HepG2 (cell line): ENCODE results near the gene SCYL1. TPM values are rescaled to one million over a fixed set of nuclear protein-coding genes. Genes with fewer than 3 reads are reported as not detected.

Experiments used
- ATAC-seq: fragments of 200-7000 bp; cut with Tn5 transposase; 3 replicates; pipeline ENCODE4 v1.9.1; 2020; ENCODE audit warnings: mild to moderate bottlenecking, moderate library complexity
- BruUV-seq: library from RNA; stranded (reverse); fragments of 400-500 nt; replicated peaks from 2 replicates; lab custom pipeline; 2021; lab: Mats Ljungman, UMichigan
- CTCF ChIA-PET: fragments of 300-600 bp; formaldehyde crosslinking; extraction: SDS; loops from one replicate; lab custom pipeline; 2021; ENCODE audit warnings: low total read pairs, inconsistent platforms, low intra/inter-chr PET ratio; lab: Yijun Ruan, JAX
- POLR2A ChIA-PET: fragments of 350-600 bp; sonication (Branson Sonifier 250); formaldehyde crosslinking; loops from one replicate; lab custom pipeline; 2020; ENCODE audit warnings: antibody characterized with exemption, inconsistent platforms; lab: Yijun Ruan, JAX
- DNase-seq: peaks from one replicate; pipeline ENCODE4 v3.0.0-alpha.2; 2015; ENCODE audit warnings: low spot score
- FAIRE-seq: peaks from 3 replicates; lab custom pipeline; 2011; peaks lifted over from hg19 to GRCh38; lab: Jason Lieb, UNC
- H2AFZ ChIP-seq: one replicate; pipeline ENCODE4 v1.6.1; 2011; ENCODE audit warnings: low read length, inconsistent platforms
- H3K27ac ChIP-seq: fragments of 300-600 bp; 3 replicates; pipeline ENCODE4 v1.8.0; 2011; ENCODE audit warnings: mixed run types, mild to moderate bottlenecking, mixed read lengths, low read length, inconsistent platforms; ENCODE audit not compliant: insufficient read depth; ENCODE audit errors: extremely low read length
- H3K27me3 ChIP-seq, 2 experiments: fragments of 200-600 bp in 1 of 2; 2 replicates in 1 of 2; 3 replicates in 1 of 2; pipeline versions ENCODE4 v1.6.0 to v1.8.0; 2011; ENCODE audit warnings: low read length in 2 of 2, mild to moderate bottlenecking in 2 of 2, moderate library complexity in 2 of 2, inconsistent platforms in 1 of 2; ENCODE audit not compliant: insufficient read depth in 2 of 2, control insufficient read depth in 1 of 2
- H3K36me3 ChIP-seq, 2 experiments: fragments of 200-600 bp in 1 of 2; replicated peaks in 1 of 2; 2 replicates in 1 of 2; 3 replicates in 1 of 2; pipeline versions ENCODE4 v1.5.1 to v1.8.0; 2011; ENCODE audit warnings: low read length in 2 of 2, inconsistent platforms in 1 of 2; ENCODE audit not compliant: insufficient read depth in 2 of 2, control insufficient read depth in 1 of 2
- H3K4me1 ChIP-seq: 2 replicates; pipeline ENCODE4 v1.5.1; 2012; ENCODE audit warnings: low read length, inconsistent platforms; ENCODE audit not compliant: insufficient read depth
- H3K4me2 ChIP-seq: 2 replicates; pipeline ENCODE4 v1.6.0; 2011; ENCODE audit warnings: low read depth, low read length, inconsistent platforms
- H3K4me3 ChIP-seq, 3 experiments: fragments of 200-600 bp in 1 of 3; sonication (generic), shearing (Covaris generic) in 1 of 3; replicated peaks in 1 of 3; 2 replicates each; pipeline ENCODE4 v1.5.1; 2011 to 2016; ENCODE audit warnings: low read length in 3 of 3, inconsistent platforms in 2 of 3, low read depth in 2 of 3, mild to moderate bottlenecking in 2 of 3, control low read depth in 1 of 3, mixed read lengths in 1 of 3; ENCODE audit not compliant: insufficient read depth in 1 of 3
- H3K79me2 ChIP-seq: one replicate; pipeline ENCODE4 v1.6.1; 2011; ENCODE audit warnings: low read length, inconsistent platforms; ENCODE audit not compliant: insufficient read depth
- H3K9ac ChIP-seq: 2 replicates; pipeline ENCODE4 v1.6.0; 2011; ENCODE audit warnings: mild to moderate bottlenecking, low read depth, low read length, inconsistent platforms; ENCODE audit not compliant: insufficient read depth
- H3K9me3 ChIP-seq: 2 replicates; pipeline ENCODE4 v1.5.1; 2012; ENCODE audit warnings: mild to moderate bottlenecking, low read length
- H4K20me1 ChIP-seq: 2 replicates; pipeline ENCODE4 v1.6.0; 2011; ENCODE audit warnings: inconsistent platforms, mild to moderate bottlenecking, low read length, moderate library complexity; ENCODE audit not compliant: insufficient read depth
- AGO1 ChIP-seq: fragments of 200-400 bp; formaldehyde crosslinking; IDR thresholded peaks from 2 replicates; pipeline ENCODE4 v1.6.1; 2017; ENCODE audit warnings: mild to moderate bottlenecking, low read depth, low read length, moderate library complexity; ENCODE audit not compliant: poor library complexity, severe bottlenecking
- CHD2 ChIP-seq: IDR thresholded peaks from 2 replicates; pipeline ENCODE4 v1.6.1; 2011; ENCODE audit warnings: low read depth, low read length, improper control_type of control experiment
- GATAD2A ChIP-seq: IDR thresholded peaks from 2 replicates; pipeline ENCODE4 v1.6.1; 2016
- HNF4A ChIP-seq: sonication (generic); formaldehyde crosslinking; IDR thresholded peaks from 2 replicates; pipeline ENCODE4 v1.4.0; 2020; ENCODE audit warnings: missing genetic modification reagents
- HNRNPH1 ChIP-seq: fragments of 200-400 bp; formaldehyde crosslinking; optimal IDR thresholded peaks from 2 replicates; pipeline ENCODE3; 2017; ENCODE audit warnings: mild to moderate bottlenecking, low read depth, low read length
- KDM4B ChIP-seq: sonication (generic); formaldehyde crosslinking; IDR thresholded peaks from 2 replicates; pipeline ENCODE4 v1.4.0; 2020; ENCODE audit warnings: missing genetic modification reagents
- MEF2D ChIP-seq: sonication (generic); formaldehyde crosslinking; IDR thresholded peaks from 2 replicates; pipeline ENCODE4 v1.5.1; 2020; ENCODE audit warnings: mild to moderate bottlenecking, missing genetic modification reagents
- NFE2 ChIP-seq: sonication (generic); formaldehyde crosslinking; IDR thresholded peaks from 2 replicates; pipeline ENCODE4 v1.4.0; 2020; ENCODE audit warnings: missing genetic modification reagents
- PCBP2 ChIP-seq: fragments of 200-400 bp; formaldehyde crosslinking; optimal IDR thresholded peaks from 2 replicates; pipeline ENCODE3; 2018; ENCODE audit warnings: low read length, low read depth; ENCODE audit not compliant: poor library complexity, severe bottlenecking
- RBFOX2 ChIP-seq: fragments of 200-400 bp; formaldehyde crosslinking; IDR thresholded peaks from 2 replicates; pipeline ENCODE4 v1.6.1; 2017; ENCODE audit warnings: low read depth, mild to moderate bottlenecking, low read length
- SALL1 ChIP-seq: sonication (generic); formaldehyde crosslinking; IDR thresholded peaks from 2 replicates; pipeline ENCODE4 v1.8.0; 2022; ENCODE audit warnings: mild to moderate bottlenecking, missing genetic modification reagents
- TOPORS ChIP-seq: sonication (generic); formaldehyde crosslinking; IDR thresholded peaks from 2 replicates; pipeline ENCODE4 v1.8.0; 2023; ENCODE audit warnings: mild to moderate bottlenecking, missing genetic modification reagents
- ZFY ChIP-seq: sonication (generic); formaldehyde crosslinking; IDR thresholded peaks from 2 replicates; pipeline ENCODE4 v1.4.0; 2020; ENCODE audit warnings: missing genetic modification reagents
- ZNF501 ChIP-seq: sonication (generic); formaldehyde crosslinking; IDR thresholded peaks from 2 replicates; pipeline ENCODE4 v1.5.1; 2020; ENCODE audit warnings: mild to moderate bottlenecking, moderate library complexity, missing genetic modification reagents
- ZNF605 ChIP-seq: sonication (generic); formaldehyde crosslinking; IDR thresholded peaks from 2 replicates; pipeline ENCODE4 v1.8.0; 2022; ENCODE audit warnings: mild to moderate bottlenecking, missing genetic modification reagents
- ZNF724P ChIP-seq: sonication (generic); formaldehyde crosslinking; IDR thresholded peaks from 2 replicates; pipeline ENCODE4 v1.8.0; 2022; ENCODE audit warnings: missing genetic modification reagents, borderline replicate concordance
- WGBS: methylation state at CpG from one replicate; pipeline ENCODE4 v1.1.6; 2017; ENCODE audit warnings: low lambda C conversion rate; 5-methylcytosine and 5-hydroxymethylcytosine counted together
- in situ Hi-C: cut with HindIII; loops from 2 replicates; pipeline ENCODE4 v1.10.0; 2017; ENCODE audit warnings: low pct_unique_long_range_greater_than_20kb; ENCODE audit not compliant: extremely low pct_ligation_motif_present
- intact Hi-C: fragments of 100-400 bp; cut with micrococcal nuclease; formaldehyde crosslinking; loops from one replicate; pipeline ENCODE4 v1.10.0; 2022; ENCODE audit not compliant: unreplicated experiment
- polyA plus RNA-seq, 8 experiments: library from polyadenylated mRNA; depleted of rRNA in 3 of 8; stranded (reverse) in 7 of 8; unstranded in 1 of 8; fragments of >200 nt; fragmentation: Illumina TruSeq in 4 of 8; extraction: Trizol in 4 of 8; gene quantifications; 2 replicates each; pipeline versions ENCODE4 v1.2.1 to v1.2.3, GENCODE V29; 2011 to 2016; ENCODE audit warnings: low read depth in 4 of 8, missing spikeins in 1 of 8, mixed read lengths in 1 of 8; ENCODE audit not compliant: insufficient read depth in 1 of 8
- total RNA-seq, 5 experiments: library from RNA; depleted of rRNA; stranded (reverse); fragments of >200 nt; fragmentation: Illumina TruSeq; extraction: Trizol; gene quantifications; 2 replicates each; pipeline ENCODE4 v1.2.3, GENCODE V29; 2016; ENCODE audit warnings: low read depth in 1 of 5
- TF ChIP-seq, protein P1 (sequence below): sonication (generic); formaldehyde crosslinking; IDR thresholded peaks from 2 replicates; pipeline ENCODE4 v1.8.1; 2022; ENCODE audit warnings: mild to moderate bottlenecking, missing genetic modification reagents
- TF ChIP-seq, protein P2 (sequence below): sonication (generic); formaldehyde crosslinking; IDR thresholded peaks from 2 replicates; pipeline ENCODE4 v1.9.0; 2021; ENCODE audit warnings: missing genetic modification reagents, borderline replicate concordance
- TF ChIP-seq, protein P3 (sequence below): sonication (generic); formaldehyde crosslinking; IDR thresholded peaks from 2 replicates; pipeline ENCODE4 v1.5.1; 2020; ENCODE audit warnings: mild to moderate bottlenecking, missing genetic modification reagents, moderate library complexity

The SCYL1 gene
- total and polyA plus RNA-seq, 2 of the 13 experiments (the other 11 are each of a cell fraction or from before 2014, with no cell fraction given) = 65.9 to 103 TPM

DNA sequence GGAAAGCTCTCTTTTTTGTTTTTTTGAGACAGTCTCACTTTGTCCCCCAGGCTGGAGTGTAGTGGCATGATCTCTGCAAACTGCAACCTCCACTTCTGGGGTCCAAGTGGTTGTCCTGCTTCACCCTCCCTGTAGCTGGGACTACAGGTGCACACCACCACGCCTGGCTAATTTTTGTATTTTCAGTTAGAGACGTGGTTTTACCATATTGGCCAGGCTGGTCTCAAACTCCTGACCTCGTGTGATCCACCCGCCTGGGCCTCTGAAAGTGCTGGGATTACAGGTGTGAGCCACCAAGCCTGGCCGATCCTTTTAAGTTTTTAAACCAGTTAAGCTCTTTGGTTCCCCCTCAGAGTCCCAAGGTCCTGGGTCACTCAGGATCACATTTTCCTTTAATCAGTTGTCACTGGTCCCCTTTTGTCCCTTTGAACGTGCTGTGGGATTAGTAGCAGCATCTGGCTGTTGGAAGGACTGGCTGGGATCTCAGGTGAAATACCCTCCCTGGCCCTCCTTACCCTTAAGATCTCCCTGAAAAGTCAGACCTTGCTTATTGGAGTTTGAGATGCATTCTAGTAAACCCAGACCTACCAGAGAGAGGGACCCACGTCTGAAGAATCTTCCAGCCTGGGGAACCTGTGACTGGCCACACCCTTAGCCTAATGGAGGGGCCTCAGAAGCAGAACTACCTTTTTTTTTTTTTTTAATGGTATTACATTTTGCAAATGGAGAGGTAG, 17.9 kb upstream of the SCYL1 start:
- Histone ChIP-seq H2AFZ (no peak overlapping the region), H3K4me3 (no peak overlapping the region), H3K9me3 (no peaks in the 10 kb centered on the region), H3K79me2 (peaks cover 42% of the 10 kb centered on the region), H3K27me3 (no peaks in the 10 kb centered on the region; a peak in 1 of 5 replicates), H3K4me2 (peak overlapping the region; percentile 50), H3K27ac (peak overlapping the region; percentile 49), H3K36me3 (peaks cover 6 to 34% of the 10 kb centered on the region in 2 experiments), H3K9ac (no peak overlapping the region), H4K20me1 (peaks cover 55% of the 10 kb centered on the region), H3K4me1 (peaks cover 63% of the 10 kb centered on the region)
- CTCF ChIA-PET = no interaction called here
- intact Hi-C loops (no loop called here), in situ Hi-C loops (loop anchor here (5.0 to 10.0 kb wide), 2 partner anchors 35 to 52 kb away; no protein-coding TSS in a partner anchor)
- peak; percentile 41 for ATAC-seq
- DNase-seq = no peak
- POLR2A ChIA-PET = interaction anchor here (1.0 to 27.3 kb wide), 14 partner anchors 9 to 150 kb away, joined by 3 to 1590 read pairs (median 13); partner anchors contain the start of genes FRMD8, MALAT1, NEAT1 and SCYL1
- no peak for FAIRE-seq
- BruUV-seq = no TSS peak
- WGBS = 6% methylated on average over 7 of the region's 7 CpGs
- TF ChIP-seq RBFOX2 (peak; percentile 82), SALL1 (CRISPR knock-in tag) (peak; percentile 28; the same call in 1 of the 2 replicates), PCBP2 (no peak), NFE2 (CRISPR knock-in tag) (no peak), GATAD2A (CRISPR knock-in tag) (peak; percentile 7; the same call in 1 of the 2 replicates), HNRNPH1 (peak; percentile 84), CHD2 (0 out of 2 replicates have a peak, but pooled peaks have one; percentile 46), ZNF605 (CRISPR knock-in tag) (peak; percentile 51), ZNF501 (CRISPR knock-in tag) (0 out of 2 replicates have a peak, but pooled peaks have one; percentile 12), TOPORS (0 out of 2 replicates have a peak, but pooled peaks have one; percentile 18), ZNF724P (CRISPR knock-in tag) (0 out of 2 replicates have a peak, but pooled peaks have one; percentile 70), KDM4B (CRISPR knock-in tag) (no peak), MEF2D (no peak), ZFY (CRISPR knock-in tag) (0 out of 2 replicates have a peak, but pooled peaks have one; percentile 7), HNF4A (CRISPR knock-in tag) (0 out of 2 replicates have a peak, but pooled peaks have one; percentile 16), AGO1 (peak; percentile 29)
- TF ChIP-seq, protein P1, sequence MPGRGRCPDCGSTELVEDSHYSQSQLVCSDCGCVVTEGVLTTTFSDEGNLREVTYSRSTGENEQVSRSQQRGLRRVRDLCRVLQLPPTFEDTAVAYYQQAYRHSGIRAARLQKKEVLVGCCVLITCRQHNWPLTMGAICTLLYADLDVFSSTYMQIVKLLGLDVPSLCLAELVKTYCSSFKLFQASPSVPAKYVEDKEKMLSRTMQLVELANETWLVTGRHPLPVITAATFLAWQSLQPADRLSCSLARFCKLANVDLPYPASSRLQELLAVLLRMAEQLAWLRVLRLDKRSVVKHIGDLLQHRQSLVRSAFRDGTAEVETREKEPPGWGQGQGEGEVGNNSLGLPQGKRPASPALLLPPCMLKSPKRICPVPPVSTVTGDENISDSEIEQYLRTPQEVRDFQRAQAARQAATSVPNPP = peak; percentile 86; the same call in 1 of the 2 replicates
- TF ChIP-seq, protein P2, sequence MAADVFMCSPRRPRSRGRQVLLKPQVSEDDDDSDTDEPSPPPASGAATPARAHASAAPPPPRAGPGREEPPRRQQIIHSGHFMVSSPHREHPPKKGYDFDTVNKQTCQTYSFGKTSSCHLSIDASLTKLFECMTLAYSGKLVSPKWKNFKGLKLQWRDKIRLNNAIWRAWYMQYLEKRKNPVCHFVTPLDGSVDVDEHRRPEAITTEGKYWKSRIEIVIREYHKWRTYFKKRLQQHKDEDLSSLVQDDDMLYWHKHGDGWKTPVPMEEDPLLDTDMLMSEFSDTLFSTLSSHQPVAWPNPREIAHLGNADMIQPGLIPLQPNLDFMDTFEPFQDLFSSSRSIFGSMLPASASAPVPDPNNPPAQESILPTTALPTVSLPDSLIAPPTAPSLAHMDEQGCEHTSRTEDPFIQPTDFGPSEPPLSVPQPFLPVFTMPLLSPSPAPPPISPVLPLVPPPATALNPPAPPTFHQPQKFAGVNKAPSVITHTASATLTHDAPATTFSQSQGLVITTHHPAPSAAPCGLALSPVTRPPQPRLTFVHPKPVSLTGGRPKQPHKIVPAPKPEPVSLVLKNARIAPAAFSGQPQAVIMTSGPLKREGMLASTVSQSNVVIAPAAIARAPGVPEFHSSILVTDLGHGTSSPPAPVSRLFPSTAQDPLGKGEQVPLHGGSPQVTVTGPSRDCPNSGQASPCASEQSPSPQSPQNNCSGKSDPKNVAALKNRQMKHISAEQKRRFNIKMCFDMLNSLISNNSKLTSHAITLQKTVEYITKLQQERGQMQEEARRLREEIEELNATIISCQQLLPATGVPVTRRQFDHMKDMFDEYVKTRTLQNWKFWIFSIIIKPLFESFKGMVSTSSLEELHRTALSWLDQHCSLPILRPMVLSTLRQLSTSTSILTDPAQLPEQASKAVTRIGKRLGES = no peak
- TF ChIP-seq, protein P3, sequence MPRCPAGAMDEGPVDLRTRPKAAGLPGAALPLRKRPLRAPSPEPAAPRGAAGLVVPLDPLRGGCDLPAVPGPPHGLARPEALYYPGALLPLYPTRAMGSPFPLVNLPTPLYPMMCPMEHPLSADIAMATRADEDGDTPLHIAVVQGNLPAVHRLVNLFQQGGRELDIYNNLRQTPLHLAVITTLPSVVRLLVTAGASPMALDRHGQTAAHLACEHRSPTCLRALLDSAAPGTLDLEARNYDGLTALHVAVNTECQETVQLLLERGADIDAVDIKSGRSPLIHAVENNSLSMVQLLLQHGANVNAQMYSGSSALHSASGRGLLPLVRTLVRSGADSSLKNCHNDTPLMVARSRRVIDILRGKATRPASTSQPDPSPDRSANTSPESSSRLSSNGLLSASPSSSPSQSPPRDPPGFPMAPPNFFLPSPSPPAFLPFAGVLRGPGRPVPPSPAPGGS (CRISPR knock-in tag) = 0 out of 2 replicates have a peak, but pooled peaks have one; percentile 40
